Activated T-cell treated with anti-CD3 and anti-CD28 coated beads, Interleukin-2, amount 50 U/mL, for 72 hours (primary cell): ENCODE results near the gene CRACR2A. TPM values are rescaled to one million over a fixed set of nuclear protein-coding genes. Genes with fewer than 3 reads are reported as not detected.

ENCODE experiments used
- ATAC-seq, 2 donors: fragments of 150-1000 bp; cut with Tn5 transposase; replicated peaks in 1 of 2; 2 replicates each; pipeline ENCODE4 v1.10.0; 2021; ENCODE audit warnings: moderate library complexity in 2 of 2, mild to moderate bottlenecking in 1 of 2
- DNase-seq, 2 donors: peaks; one replicate each; pipeline ENCODE4 v3.0.0; 2021 to 2022; ENCODE audit warnings: mixed read lengths in 1 of 2
- H3K27ac Mint-ChIP-seq: one replicate; pipeline ENCODE4 v1.8.0; 2022; ENCODE audit warnings: mild to moderate bottlenecking, moderate library complexity, mixed read lengths
- H3K27me3 Mint-ChIP-seq: one replicate; pipeline ENCODE4 v1.8.0; 2022; ENCODE audit warnings: low read depth, mixed read lengths
- H3K36me3 Mint-ChIP-seq, 2 donors: one replicate each; pipeline ENCODE4 v1.8.0; 2022; ENCODE audit warnings: mixed read lengths in 2 of 2, mild to moderate bottlenecking in 1 of 2; ENCODE audit not compliant: insufficient read depth in 2 of 2
- H3K4me1 Mint-ChIP-seq: one replicate; pipeline ENCODE4 v1.8.0; 2022; ENCODE audit warnings: low read depth, mixed read lengths
- H3K4me3 Mint-ChIP-seq, 2 donors: one replicate each; pipeline ENCODE4 v1.8.0; 2022; ENCODE audit warnings: mild to moderate bottlenecking in 2 of 2, mixed read lengths in 2 of 2, moderate library complexity in 2 of 2
- H3K9me3 Mint-ChIP-seq, 2 donors: one replicate each; pipeline ENCODE4 v1.8.0; 2022; ENCODE audit warnings: mixed read lengths in 2 of 2
- total RNA-seq, 2 donors: library from RNA; stranded (reverse); gene quantifications; one replicate each; pipeline ENCODE4 v1.2.3, GENCODE V29; 2022

CRACR2A gene
- total RNA-seq, 2 donors from 2014 or later, result 20.0 to 25.5 TPM

- H3K9me3 Mint-ChIP-seq, result no peaks in the 10 kb centered on the region
- DNase-seq, result no peak
- peaks cover 2 to 5% of the 10 kb centered on the region in 2 donors for H3K36me3 Mint-ChIP-seq
- H3K4me1 Mint-ChIP-seq, result no peaks in the 10 kb centered on the region
- no peak overlapping the region for H3K27ac Mint-ChIP-seq
- H3K27me3 Mint-ChIP-seq, result no peaks in the 10 kb centered on the region
- no peak overlapping the region for H3K4me3 Mint-ChIP-seq
- no peak for ATAC-seq
Observed at GRCh38 chr12:3680919-3681594, 71.9 kb downstream of the CRACR2A start.

- no peaks in the 10 kb centered on the region for H3K9me3 Mint-ChIP-seq
- ATAC-seq, result no peak
- peak overlapping the region; percentile 32 for H3K27ac Mint-ChIP-seq
- peaks cover 2 to 6% of the 10 kb centered on the region in 2 donors for H3K36me3 Mint-ChIP-seq
- no peaks in the 10 kb centered on the region for H3K4me1 Mint-ChIP-seq
- DNase-seq, result no peak
- no peaks in the 10 kb centered on the region for H3K27me3 Mint-ChIP-seq
- no peak overlapping the region for H3K4me3 Mint-ChIP-seq
Observed at GRCh38 chr12:3679831-3680230, 73.1 kb downstream of the CRACR2A start.

GRCh38 chr12:3677609-3678008, 75.3 kb downstream of the CRACR2A start:
- Mint-ChIP-seq H3K36me3 (peaks cover 2 to 7% of the 10 kb centered on the region in 2 donors), H3K4me1 (no peaks in the 10 kb centered on the region), H3K9me3 (no peaks in the 10 kb centered on the region), H3K4me3 (no peak overlapping the region), H3K27me3 (no peaks in the 10 kb centered on the region), H3K27ac (no peak overlapping the region)
- ATAC-seq (no peak), DNase-seq (no peak)

- H3K4me1 Mint-ChIP-seq, result peaks cover 13% of the 10 kb centered on the region
- no peak overlapping the region for H3K4me3 Mint-ChIP-seq
- peaks cover 0 to 5% of the 10 kb centered on the region in 2 donors for H3K36me3 Mint-ChIP-seq
- no peak overlapping the region for H3K27ac Mint-ChIP-seq
- no peaks in the 10 kb centered on the region for H3K27me3 Mint-ChIP-seq
- no peaks in the 10 kb centered on the region for H3K9me3 Mint-ChIP-seq
- DNase-seq, result no peak
- ATAC-seq, result no peak
Observed at GRCh38 chr12:3673981-3674708, 78.8 kb downstream of the CRACR2A start.

- DNase-seq, result no peak
- Mint-ChIP-seq H3K27me3 (no peaks in the 10 kb centered on the region), H3K9me3 (no peaks in the 10 kb centered on the region), H3K36me3 (peaks cover 0 to 5% of the 10 kb centered on the region in 2 donors), H3K4me3 (no peak overlapping the region), H3K4me1 (peaks cover 13% of the 10 kb centered on the region), H3K27ac (no peak overlapping the region)
- ATAC-seq, result no peak
Observed at GRCh38 chr12:3672113-3672509, 80.8 kb downstream of the CRACR2A start.

- H3K4me3 Mint-ChIP-seq, result no peak overlapping the region
- H3K27me3 Mint-ChIP-seq, result no peaks in the 10 kb centered on the region
- DNase-seq (no peak), ATAC-seq (no peak)
- peaks cover 0 to 5% of the 10 kb centered on the region in 2 donors for H3K36me3 Mint-ChIP-seq
- no peak overlapping the region for H3K27ac Mint-ChIP-seq
- no peaks in the 10 kb centered on the region for H3K9me3 Mint-ChIP-seq
- H3K4me1 Mint-ChIP-seq, result peaks cover 13% of the 10 kb centered on the region
Observed at GRCh38 chr12:3671330-3672112, 81.4 kb downstream of the CRACR2A start.

- peak in 1 of 2 donors; percentile 25 for ATAC-seq
- H3K27ac Mint-ChIP-seq, result peak overlapping the region; percentile 44
Observed at GRCh38 chr12:3670083-3670620, 82.8 kb downstream of the CRACR2A start.

GRCh38 chr12:3669594-3669993, 83.3 kb downstream of the CRACR2A start:
- Mint-ChIP-seq H3K4me3 (no peak overlapping the region), H3K9me3 (no peaks in the 10 kb centered on the region), H3K27me3 (no peaks in the 10 kb centered on the region), H3K36me3 (peaks cover 2 to 7% of the 10 kb centered on the region in 2 donors), H3K4me1 (peaks cover 13% of the 10 kb centered on the region), H3K27ac (no peak overlapping the region)
- ATAC-seq, result no peak
- DNase-seq, result no peak

More at GRCh38 chr12:3670083-3670620, 82.8 kb downstream of the CRACR2A start:
- Mint-ChIP-seq H3K36me3 (peaks cover 2 to 7% of the 10 kb centered on the region in 2 donors), H3K9me3 (no peaks in the 10 kb centered on the region), H3K4me1 (peaks cover 13% of the 10 kb centered on the region), H3K27me3 (no peaks in the 10 kb centered on the region), H3K4me3 (no peak overlapping the region)
- DNase-seq, result no peak

- peaks cover 2 to 10% of the 10 kb centered on the region in 2 donors for H3K36me3 Mint-ChIP-seq
- DNase-seq, result no peak
- H3K27me3 Mint-ChIP-seq, result no peaks in the 10 kb centered on the region
- H3K9me3 Mint-ChIP-seq, result no peaks in the 10 kb centered on the region
- no peak overlapping the region for H3K27ac Mint-ChIP-seq
- H3K4me1 Mint-ChIP-seq, result peaks cover 13% of the 10 kb centered on the region
- ATAC-seq, result no peak
- no peak overlapping the region for H3K4me3 Mint-ChIP-seq
Observed at GRCh38 chr12:3668479-3669165, 84.3 kb downstream of the CRACR2A start.

- Mint-ChIP-seq H3K36me3 (peaks cover 2 to 8% of the 10 kb centered on the region in 2 donors), H3K9me3 (no peaks in the 10 kb centered on the region), H3K4me1 (peaks cover 13% of the 10 kb centered on the region), H3K27ac (no peak overlapping the region), H3K4me3 (no peak overlapping the region), H3K27me3 (no peaks in the 10 kb centered on the region)
- ATAC-seq (no peak), DNase-seq (no peak)
Observed at GRCh38 chr12:3667485-3667884, 85.4 kb downstream of the CRACR2A start.

- no peaks in the 10 kb centered on the region for H3K9me3 Mint-ChIP-seq
- peaks cover 13% of the 10 kb centered on the region for H3K4me1 Mint-ChIP-seq
- DNase-seq (no peak), ATAC-seq (no peak)
- no peak overlapping the region for H3K4me3 Mint-ChIP-seq
- H3K36me3 Mint-ChIP-seq, result peaks cover 2 to 8% of the 10 kb centered on the region in 2 donors
- H3K27me3 Mint-ChIP-seq, result no peaks in the 10 kb centered on the region
- H3K27ac Mint-ChIP-seq, result no peak overlapping the region
Observed at GRCh38 chr12:3666441-3666840, 86.5 kb downstream of the CRACR2A start.

- H3K27me3 Mint-ChIP-seq, result no peaks in the 10 kb centered on the region
- DNase-seq, result no peak
- no peaks in the 10 kb centered on the region for H3K4me1 Mint-ChIP-seq
- no peak for ATAC-seq
- peak overlapping the region; percentile 13 for H3K27ac Mint-ChIP-seq
- H3K36me3 Mint-ChIP-seq, result peaks cover 2 to 14% of the 10 kb centered on the region in 2 donors
- H3K9me3 Mint-ChIP-seq, result no peaks in the 10 kb centered on the region
- no peak overlapping the region for H3K4me3 Mint-ChIP-seq
Observed at GRCh38 chr12:3662521-3662921, 90.4 kb downstream of the CRACR2A start.
